Tibial nerve (tissue), 3 donors: ENCODE data around the gene COL28A1.

ENCODE experiments used
- POLR2A ChIP-seq, 2 donors: fragments of 450-650 bp; IDR thresholded peaks; one replicate each; pipeline ENCODE4 v1.6.1; 2017; ENCODE audit warnings: antibody characterized with exemption in 2 of 2, mild to moderate bottlenecking in 2 of 2, moderate library complexity in 2 of 2
- TF ChIP-seq, protein P1 (sequence below), 5 experiments: fragments of 200-600 bp in 3 of 5; fragments of 450-650 bp in 2 of 5; sonication (generic) in 3 of 5; IDR thresholded peaks; one replicate each; pipeline ENCODE4 v1.5.1; 2016 to 2019; ENCODE audit warnings: antibody characterized with exemption in 5 of 5, mild to moderate bottlenecking in 3 of 5, moderate library complexity in 2 of 5

- TF ChIP-seq, protein P1, sequence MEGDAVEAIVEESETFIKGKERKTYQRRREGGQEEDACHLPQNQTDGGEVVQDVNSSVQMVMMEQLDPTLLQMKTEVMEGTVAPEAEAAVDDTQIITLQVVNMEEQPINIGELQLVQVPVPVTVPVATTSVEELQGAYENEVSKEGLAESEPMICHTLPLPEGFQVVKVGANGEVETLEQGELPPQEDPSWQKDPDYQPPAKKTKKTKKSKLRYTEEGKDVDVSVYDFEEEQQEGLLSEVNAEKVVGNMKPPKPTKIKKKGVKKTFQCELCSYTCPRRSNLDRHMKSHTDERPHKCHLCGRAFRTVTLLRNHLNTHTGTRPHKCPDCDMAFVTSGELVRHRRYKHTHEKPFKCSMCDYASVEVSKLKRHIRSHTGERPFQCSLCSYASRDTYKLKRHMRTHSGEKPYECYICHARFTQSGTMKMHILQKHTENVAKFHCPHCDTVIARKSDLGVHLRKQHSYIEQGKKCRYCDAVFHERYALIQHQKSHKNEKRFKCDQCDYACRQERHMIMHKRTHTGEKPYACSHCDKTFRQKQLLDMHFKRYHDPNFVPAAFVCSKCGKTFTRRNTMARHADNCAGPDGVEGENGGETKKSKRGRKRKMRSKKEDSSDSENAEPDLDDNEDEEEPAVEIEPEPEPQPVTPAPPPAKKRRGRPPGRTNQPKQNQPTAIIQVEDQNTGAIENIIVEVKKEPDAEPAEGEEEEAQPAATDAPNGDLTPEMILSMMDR (IDR thresholded peaks at IDR 0.05), result no peak
- no peak for TF ChIP-seq POLR2A (IDR thresholded peaks at IDR 0.05)
These were observed 49.3 kb downstream of the COL28A1 start for GRCh38 chr7:7486362-7486761.
